Stimulated activated CD8-positive, alpha-beta memory T cell treated with anti-CD3 and anti-CD28 coated beads, Interleukin-4, amount 100 ng/mL, for 4 hours (primary cell): Measurements from ENCODE around the gene KCNB1.
"Not testable (repeated sequence)": the region's sequence is repeated elsewhere in the genome, so short reads cannot be mapped to it uniquely, and the experiment has no call there.

Experiments used
- DNase-seq, 2 donors: peaks; one replicate each; pipeline ENCODE4 v3.0.0-alpha.2; 2020; ENCODE audit warnings: low read depth in 2 of 2, low spot score in 1 of 2

KCNB1 gene

DNA sequence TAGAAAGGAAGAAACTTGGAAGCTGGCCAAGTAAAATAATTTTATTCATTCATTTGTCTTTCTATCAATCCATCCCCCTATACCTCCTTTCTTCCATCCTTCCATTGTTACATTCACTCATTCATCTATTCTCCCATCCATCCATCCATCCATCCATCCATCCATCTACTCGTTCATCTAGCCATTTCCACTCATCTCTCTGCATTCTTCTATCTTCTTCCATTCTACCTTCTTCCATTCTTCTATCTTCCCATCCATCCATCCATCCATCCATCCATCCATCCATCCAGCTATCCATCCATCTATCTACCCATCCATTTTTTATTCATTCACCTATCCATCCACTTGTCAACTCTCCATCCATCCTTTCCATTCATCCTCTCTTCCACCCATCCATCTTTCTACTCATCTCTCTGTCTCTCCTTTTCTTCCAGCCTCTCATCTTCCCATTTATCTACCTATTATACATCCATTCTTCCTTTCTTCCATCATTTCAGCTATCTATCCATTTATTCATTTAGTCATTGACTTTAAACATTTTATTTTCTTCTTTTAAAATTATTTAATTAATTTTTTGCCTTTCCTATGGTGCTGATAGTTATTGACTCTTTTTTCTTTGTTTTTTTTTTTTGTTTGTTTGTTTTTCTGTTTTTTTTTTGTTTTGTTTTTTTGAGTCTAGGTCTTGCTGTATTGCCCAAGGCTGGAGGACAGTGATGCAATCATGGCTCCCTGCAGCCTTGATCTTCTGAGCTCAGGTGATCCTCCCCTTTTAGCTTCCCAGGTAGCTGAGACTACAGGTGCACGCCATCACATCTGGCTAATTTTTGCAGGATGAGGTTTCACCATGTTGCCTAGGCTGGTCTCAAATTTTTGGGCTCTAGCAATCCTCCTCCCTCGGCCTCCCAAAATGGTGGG lies 151.5 kb downstream of the KCNB1 start:
- no peak for DNase-seq

GRCh38 chr20:49328790-49329189 lies 153.7 kb downstream of the KCNB1 start:
- DNase-seq, result no peak

GRCh38 chr20:49326026-49326425 lies 156.4 kb downstream of the KCNB1 start:
- DNase-seq, result no peak

- DNase-seq, result no peak
Measured at GRCh38 chr20:49324306-49324705, 158.2 kb downstream of the KCNB1 start.

- no peak for DNase-seq
Measured at GRCh38 chr20:49323622-49324238, 158.7 kb downstream of the KCNB1 start.

DNA sequence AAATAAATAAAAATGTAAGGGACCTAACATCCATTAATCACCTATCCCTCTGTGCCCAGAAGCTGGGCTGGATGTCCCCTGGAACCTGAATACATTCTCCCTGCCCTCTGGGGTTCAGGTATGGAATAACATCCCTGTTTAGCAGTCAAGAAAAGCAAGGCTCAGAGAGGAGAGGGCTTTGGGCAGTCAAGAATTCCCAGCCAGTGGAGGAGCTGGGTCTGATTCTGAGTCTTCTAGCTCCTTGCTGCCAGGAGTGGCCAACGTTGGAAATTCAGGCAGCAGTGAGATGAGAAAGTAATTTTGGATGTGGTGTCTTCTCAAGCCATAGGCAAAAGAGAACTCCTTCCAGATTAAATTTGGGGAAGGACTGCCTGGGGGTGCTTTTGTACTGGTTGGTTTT lies 162.0 kb downstream of the KCNB1 start:
- DNase-seq, result no peak

DNA sequence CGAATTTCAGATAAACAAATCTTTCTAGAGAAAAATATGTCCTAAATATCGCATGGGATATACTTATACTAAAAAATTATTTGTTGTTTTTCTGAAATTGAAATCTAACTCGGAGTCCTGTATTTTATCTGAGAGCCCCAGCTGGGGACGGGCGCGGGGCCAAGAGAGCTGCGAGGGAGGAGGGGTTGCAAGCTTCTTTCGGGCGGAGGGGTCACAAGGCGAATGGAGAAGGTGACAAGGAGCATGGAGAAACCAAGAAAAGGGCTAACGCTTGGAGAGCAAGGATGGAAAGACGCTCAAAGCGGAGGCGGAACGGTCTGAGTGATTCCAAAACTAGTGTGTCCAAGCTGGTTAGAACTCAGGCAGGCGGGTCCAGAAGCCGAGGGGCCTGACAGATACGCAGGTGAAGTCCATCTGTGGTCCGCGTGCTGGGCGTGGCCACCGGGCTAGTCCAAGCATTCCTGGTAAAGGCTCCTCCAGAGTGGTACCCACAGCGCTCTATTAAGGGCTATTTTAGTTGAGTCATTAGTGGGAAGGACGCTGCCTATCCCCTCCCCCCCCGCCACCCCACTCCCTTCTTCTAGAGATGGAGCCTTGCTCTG lies 163.2 kb downstream of the KCNB1 start:
- no peak for DNase-seq

GRCh38 chr20:49318430-49319207 lies 163.8 kb downstream of the KCNB1 start:
- DNase-seq, result no peak

DNA sequence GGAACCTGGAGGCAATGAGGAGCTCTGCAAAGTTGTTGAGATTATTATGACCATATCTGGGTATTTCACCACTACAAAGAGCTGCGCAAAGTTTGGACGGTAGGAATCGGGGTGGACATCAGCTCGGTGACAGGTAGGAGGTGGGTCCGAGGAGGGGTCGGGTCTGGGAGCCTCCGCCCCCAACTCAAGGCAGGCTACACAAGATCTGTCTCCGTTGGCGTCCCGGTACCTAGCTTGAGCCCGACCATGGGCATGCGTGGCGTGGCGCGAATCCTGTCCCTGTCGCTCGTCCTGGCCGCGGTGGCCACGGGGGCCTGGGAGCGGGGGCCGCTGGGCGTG lies 164.4 kb downstream of the KCNB1 start:
- DNase-seq, result no peak

DNA sequence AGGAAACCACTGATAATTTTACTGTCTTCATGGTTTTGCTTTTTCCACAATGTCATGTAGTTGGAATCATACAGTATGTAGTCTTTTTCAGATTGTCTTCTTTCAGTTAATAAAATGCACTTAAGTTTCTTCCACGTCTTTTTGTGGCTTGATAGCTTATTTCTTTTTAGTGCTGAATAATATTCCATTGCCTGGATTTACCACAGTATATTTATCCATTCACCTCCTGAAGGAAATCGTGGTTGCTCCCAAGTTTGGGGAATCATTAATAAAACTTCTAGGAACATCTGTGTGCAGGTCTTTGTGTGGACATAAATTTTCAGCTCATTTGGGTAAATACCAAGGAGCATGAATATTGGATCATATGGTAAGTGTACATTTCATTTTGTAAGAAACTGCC lies 165.8 kb downstream of the KCNB1 start:
- DNase-seq, result no peak

GRCh38 chr20:49315580-49315979 lies 166.9 kb downstream of the KCNB1 start:
- no peak for DNase-seq

- DNase-seq, result not testable (repeated sequence)
Measured at GRCh38 chr20:49314052-49314451, 168.4 kb downstream of the KCNB1 start.
